ENCODE data around the gene CDK17.
A peak's percentile ranks its signal among the peaks of the same experiment; 100 is the strongest.
"Not testable (repeated sequence)": the region's sequence is repeated elsewhere in the genome, so short reads cannot be mapped to it uniquely, and the experiment has no call there.

CDK17 gene

GRCh38 chr12:96419576-96420276, 19.5 kb upstream of the CDK17 start:
- no peak for DNase-seq (ENCODE audit: low read depth)

DNA sequence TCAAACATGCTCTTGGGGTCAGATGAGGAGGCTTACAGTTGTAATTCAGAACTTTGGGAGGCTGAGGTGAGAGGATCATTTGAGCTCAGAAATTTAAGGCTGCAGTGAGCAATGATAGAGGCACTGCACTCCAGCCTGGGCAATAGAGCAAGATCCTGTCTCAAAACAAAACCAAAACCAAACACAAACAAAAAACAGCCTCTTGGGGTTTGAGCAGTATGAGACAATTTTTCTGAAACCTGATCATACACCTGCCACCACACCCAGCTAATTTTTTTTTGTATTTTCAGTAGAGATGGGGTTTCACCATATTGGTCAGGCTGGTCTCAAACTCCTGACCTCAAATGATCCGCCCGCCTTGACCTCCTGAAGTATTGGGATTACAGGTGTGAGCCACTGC, 17.4 kb upstream of the CDK17 start:
- not testable (repeated sequence) for DNase-seq (ENCODE audit: low read depth)

DNA sequence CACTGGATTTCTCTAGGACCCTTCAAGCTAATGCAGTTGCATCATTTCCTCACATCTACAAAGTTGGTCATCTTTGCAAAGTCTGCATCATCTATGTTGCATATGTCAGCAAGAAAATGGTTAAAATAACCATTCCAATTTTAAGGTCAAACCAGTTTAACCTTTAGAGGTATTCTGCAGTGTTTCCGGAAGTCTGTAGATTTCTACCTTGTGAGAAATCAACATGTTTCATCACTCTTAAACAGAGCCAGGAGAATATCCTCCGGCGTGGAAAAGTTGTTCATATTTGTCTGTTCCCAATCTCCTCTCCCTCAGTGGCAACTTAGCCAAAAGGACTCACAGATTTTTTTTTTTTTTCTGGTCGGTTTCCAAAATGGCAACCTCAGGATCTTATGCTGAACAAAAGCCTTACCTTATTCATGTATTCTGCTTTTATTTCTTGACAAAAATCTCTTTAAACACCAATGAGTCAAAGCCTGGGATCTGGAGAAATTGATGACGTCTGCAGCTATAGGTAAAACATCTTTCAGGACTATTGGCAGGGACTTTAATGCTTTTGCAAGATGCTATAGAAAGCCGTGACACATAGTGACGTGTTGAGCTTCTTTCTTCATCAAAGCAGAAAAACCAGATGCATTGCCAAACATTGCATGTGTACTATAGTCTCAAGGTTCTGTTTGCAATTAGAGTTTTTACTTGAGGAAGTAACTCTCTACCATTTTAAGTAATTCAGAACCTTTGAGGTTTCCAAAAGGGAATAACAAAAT, 16.0 kb upstream of the CDK17 start:
- peak; percentile 56 for DNase-seq (ENCODE audit: low read depth)

- no peak for DNase-seq (ENCODE audit: low read depth)
These were observed 14.4 kb upstream of the CDK17 start for GRCh38 chr12:96414637-96415036.

DNA sequence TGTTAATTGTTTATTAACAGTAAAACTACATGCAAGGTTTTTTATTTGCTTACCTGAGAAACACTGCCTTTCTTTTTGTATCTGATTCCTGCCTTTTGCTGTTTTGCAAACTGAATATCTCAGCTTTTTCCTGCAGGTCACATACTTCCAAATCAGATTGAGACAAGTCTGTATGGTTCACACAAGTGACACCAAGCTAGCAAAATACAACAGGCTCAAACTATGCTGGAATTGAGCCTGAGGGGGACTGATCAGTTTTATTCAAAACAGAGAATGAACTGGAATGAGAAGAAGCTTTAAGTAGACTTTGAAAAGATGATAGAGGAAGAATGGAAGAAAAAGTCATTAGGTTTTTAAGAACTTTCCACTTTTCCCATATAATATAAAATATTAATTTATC, 12.2 kb upstream of the CDK17 start:
- no peak for DNase-seq (ENCODE audit: low read depth)

GRCh38 chr12:96409731-96410130, 9.5 kb upstream of the CDK17 start:
- DNase-seq (ENCODE audit: low read depth): no peak

DNA sequence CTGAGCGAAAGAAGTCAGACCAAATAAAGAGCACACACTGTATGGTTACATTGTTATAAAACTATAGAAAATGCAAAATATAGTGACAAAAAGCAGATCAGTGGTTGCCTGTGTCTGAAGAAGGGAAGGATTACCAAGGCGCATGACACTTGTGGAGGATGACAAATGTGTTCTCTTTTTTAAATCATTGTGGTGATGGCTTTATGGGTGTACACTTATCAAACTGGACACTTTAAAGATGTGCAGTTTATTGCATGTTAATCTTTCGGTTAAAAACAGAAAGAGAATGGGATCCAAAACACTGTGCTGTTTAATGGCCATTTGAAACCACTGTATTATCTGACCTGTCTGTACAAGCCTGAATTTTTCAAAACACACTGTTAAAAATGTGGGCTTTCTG, 8.8 kb upstream of the CDK17 start:
- DNase-seq (ENCODE audit: low read depth): no peak

DNA sequence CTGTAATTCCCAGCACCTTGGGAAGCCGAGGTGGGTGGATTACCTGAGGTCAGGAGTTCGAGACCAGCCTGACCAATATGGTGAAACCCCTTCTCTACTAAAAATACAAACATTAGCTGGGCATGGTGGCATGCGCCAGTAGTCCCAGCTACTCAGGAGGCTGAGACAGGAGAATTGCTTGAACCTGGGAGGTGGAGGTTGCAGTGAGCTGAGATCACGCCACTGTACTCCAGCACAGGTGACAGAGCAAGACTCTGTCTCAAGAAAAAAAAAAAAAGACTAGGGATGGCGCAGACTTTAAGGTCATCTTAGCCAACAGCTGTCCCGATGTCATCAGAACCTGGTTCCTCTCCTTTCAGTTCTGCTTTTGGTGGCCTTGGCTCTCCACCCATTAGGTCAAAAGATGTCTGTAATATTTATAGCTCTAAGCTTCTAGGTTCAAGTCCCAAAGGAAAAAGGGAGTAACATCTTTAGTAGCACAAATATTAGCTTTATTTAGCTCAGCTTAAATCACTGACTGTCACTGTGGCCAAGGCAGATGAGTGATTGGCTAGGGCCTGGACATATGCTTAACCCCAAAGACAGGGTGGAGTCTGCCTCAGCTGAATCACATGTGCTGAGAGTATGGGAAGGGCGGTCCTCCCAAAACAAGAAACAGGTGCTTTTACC, 7.3 kb upstream of the CDK17 start:
- not testable (repeated sequence) for DNase-seq (ENCODE audit: low read depth)

DNA sequence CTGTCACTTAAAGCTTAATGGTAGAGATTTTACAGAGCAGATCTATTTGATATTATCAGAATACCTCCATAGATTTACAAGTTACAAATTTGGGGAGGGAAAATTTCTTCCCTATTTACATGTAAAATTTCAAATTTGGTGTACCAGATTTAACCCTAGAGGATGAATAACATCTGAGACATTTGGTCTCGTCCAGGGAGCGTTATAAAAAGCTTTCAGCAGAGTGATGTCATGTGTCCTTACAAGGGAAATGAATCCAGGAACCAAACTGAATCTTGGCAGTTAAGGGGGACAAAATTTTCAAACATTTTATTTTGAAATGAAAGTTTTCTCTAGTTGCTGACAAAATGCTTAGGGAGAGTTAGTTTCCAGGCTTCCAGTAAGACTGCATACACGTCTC, 4.5 kb upstream of the CDK17 start:
- DNase-seq (ENCODE audit: low read depth): peak; percentile 28

- no peak for DNase-seq (ENCODE audit: low read depth)
These were observed 3.6 kb upstream of the CDK17 start for GRCh38 chr12:96403870-96404269.

DNA sequence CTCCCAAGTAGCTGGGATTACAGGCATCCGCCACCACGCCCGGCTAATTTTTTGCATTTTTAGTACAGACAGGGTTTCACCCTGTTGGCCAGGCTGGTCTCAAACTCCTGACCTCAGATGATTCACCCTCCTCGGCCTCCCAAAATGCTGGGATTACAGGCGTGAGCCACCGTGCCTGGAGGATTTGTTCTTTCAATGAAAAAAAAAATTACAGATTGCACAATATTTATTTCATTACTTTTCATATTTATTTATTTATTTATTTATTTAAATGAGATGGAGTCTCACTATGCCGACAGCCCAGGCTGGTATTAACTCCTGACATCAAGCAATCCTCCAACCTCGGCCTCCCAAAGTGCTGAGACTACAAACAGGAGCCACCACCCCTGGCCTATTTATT, 2.3 kb upstream of the CDK17 start:
- not testable (repeated sequence) for DNase-seq (ENCODE audit: low read depth)

DNA sequence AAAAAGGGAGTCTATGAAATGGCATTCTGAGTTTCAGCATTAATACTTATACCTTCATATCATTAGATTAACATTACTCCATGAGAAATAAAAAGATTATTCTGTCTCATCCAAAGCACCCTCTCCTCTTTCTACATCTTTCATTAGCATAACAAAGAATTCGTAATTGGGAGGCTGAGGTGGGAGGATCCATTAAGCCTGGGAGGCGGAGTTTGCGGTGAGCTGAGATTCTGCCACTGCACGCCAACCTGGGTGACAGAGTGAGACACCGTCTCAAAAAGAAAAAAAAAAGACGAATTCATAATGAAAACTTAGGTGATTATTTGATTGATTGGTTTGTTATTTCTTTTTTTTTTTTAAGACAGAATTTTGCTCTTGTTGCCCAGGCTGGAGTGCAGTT, 1.8 kb upstream of the CDK17 start:
- no peak for DNase-seq (ENCODE audit: low read depth)

DNA sequence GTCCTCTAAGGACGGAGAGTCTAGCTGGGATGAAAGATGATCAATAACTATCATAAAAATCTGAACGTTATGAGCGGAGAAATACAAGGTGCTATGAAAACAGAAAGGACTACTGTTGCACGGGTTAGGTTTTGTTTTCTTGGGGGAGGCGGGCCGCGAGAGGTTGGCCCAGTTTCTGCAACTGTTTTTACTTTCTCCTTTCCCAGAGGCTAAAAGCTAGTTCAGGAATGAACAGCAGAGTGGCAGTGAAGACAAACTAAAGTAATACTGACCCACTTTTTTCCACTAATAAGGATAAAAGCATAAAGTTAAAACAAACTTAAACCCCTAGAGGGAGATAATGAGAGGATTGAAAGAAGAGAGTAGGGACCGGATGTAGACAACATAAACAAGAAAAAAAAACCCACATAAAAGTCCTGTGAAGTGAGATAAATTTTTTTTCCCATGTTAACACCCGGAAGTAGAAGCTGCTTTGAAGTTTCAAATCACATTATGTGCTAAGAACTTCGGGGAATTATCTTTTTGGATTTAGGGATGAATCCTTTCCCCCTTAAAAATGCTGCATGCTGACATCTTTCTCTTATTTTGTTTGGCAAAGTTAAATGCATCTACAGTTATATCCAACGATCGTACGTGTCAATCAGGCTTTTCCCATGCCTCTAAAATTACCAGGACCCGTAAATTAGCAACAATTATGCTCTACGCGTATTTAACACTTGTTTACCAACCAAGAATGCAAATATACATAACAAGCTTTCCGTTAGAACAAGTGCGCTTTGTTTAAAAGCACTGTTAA, 1.0 kb upstream of the CDK17 start:
- DNase-seq (ENCODE audit: low read depth): peak; percentile 83

DNA sequence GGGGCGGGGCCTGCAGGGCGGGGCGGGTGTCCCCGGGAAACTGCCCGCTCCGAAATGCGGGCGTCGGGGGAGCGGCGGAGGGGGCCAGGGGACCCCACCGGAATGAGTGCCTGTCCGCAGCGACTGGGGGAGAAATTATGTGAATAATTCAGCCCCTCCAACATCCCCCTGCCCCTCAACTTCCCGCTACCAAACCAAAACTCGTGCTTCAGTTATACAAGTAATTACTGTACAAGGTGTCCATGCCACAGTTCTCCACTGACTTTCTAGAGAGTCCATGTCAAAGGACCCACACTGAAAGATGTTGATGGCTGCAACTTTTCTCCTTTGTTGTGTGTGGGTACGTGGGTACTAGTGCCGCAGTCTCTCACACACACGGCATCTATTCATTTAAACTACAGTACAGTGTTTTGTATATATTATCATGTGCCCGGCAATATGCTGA, 414 bp upstream of the CDK17 start:
- peak; percentile 47 for DNase-seq (ENCODE audit: low read depth)

- DNase-seq (ENCODE audit: low read depth): peak; percentile 71
These were observed 920 bp downstream of the CDK17 start for GRCh38 chr12:96399120-96399918.

DNA sequence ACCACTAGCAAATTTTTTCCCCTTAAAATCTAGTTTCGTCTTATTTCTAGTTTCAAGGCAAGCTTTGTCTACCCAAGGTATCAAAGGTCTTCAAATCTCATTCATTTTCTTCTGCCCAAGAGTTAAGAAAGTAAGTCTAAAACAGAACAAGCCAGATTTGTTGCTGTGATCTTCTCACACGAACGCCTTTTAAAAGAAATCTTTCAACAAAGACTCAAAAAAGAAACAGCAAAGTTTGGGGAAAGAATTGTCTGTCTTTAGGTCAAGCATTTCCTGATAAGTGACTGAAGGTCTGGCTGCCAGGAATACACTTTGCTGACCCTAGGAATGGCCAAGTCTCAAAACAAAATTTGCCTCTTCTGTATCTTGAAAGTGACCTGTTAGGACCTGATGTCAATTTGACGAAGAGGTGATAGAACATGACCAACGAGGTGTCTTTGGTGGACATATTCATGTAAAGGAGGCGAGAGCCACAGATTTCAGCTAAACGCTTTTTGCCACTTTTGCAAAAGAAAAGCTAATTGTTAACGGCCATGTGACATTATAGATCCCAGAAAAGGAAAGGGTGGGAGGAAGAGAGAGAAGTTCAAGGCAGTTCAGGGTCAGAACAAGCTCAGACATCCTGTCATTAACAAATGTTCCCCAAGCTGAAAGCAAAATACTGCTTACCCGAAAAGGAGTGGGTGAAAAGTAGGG, 1.7 kb downstream of the CDK17 start:
- no peak for DNase-seq (ENCODE audit: low read depth)

DNA sequence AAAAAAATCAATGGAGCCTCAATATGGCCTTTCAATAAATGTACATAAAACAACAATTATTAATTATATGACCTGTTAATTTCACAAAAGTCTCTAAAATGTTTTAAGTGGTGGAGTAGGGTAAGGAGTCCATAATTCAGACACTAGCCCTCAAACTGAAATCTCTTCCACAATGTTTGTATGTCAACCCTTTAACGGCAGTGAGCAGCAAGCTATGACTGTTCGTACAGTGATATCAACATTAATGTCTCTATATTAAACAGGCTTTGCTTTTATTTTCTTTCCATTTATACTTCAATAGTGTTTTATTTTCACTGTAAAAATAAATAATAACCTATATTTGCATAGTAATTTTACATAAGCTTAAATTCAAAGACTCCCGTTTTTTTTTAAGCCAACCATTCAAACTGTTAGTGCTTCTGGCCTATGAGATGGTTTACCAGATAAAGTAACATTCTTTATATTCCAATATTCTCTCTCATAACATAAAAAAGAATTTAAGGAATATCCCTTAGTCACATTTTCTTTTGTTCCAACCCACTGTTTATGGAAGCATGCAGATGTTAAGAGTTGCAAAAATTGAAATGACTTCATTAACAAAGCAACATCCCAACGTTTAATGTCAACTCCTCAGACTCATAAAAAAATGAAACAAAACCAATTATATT, 2.3 kb downstream of the CDK17 start:
- peak; percentile 75 for DNase-seq (ENCODE audit: low read depth)

GRCh38 chr12:96396914-96397313, 3.3 kb downstream of the CDK17 start:
- no peak for DNase-seq (ENCODE audit: low read depth)

DNA sequence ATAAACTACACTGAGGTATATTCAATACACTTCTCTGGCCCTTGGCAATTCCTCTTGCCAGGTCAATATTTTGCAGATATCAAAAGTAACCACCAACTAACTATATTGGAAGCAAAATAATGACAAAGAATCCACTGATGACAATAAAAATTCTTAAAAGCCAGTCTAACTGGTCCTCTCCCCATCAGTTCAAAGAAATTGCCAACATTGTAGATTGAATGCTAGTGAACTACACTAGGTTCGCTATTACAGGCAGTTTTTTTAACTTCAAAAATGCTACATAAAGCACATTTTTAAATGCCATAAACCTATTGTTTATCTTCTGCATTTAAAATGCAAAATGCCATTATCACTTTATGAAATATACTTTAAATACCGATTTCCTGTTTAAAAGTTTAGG, 4.0 kb downstream of the CDK17 start:
- no peak for DNase-seq (ENCODE audit: low read depth)

DNA sequence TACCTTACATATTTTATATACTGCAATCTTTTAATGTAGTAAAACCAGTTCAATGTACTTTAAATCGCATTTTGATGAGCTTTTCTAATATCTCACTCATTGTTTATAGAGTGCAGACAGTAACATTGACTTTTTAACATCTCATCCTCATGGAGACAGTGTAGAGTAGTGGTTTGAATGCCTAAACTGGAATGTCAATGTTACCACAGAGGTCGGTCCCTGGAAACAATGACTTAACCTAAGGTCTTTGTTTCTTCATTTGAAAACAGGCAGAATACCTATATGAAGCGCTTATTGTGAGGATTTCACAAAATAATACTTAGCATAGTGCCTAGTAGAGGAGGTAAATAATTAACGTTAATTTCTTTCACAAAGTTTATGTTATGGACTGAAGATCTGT, 5.0 kb downstream of the CDK17 start:
- peak; percentile 22 for DNase-seq (ENCODE audit: low read depth)
